ENCODE measurements around the gene USP15. TPM values are rescaled to one million over a fixed set of nuclear protein-coding genes. Genes with fewer than 3 reads are reported as not detected.

USP15 gene
- total RNA-seq, 4 donors from 2014 or later = 71.1 to 335 (median 97.0) TPM

- WGBS, 2 donors (ENCODE audit: low coverage in 1 of 2) = 72 to 78% methylated on average over 3 of the region's 3 CpGs
- in situ Hi-C loops (cut with MboI; ENCODE audit: low pct_ligation_motif_present in 1 of 4, low pct_unique_long_range_greater_than_20kb in 1 of 4, low sequenced_read_pairs in 3 of 4) (loop anchor here in 1 of 4 donors (25.0 kb wide), 1 partner anchor 193 kb away; the partner anchor contains the start of gene MON2), intact Hi-C loops (cut with DNase I; ENCODE audit: low total_unique reads) (no loop called here)
- Histone ChIP-seq H3K27me3 (no peaks in the 10 kb centered on the region), H3K36me3 (no peaks in the 10 kb centered on the region), H3K27ac (no peak overlapping the region), H3K4me1 (peaks cover 13 to 95% (median 37%) of the 10 kb centered on the region in 4 donors), H3K4me3 (no peak overlapping the region), H3K9me3 (no peaks in the 10 kb centered on the region)
- no peak for TF ChIP-seq EP300 (IDR thresholded peaks at IDR 0.05; ENCODE audit: low read depth)
- no peak for TF ChIP-seq POLR2AphosphoS5 (IDR thresholded peaks at IDR 0.05)
- TF ChIP-seq POLR2A (IDR thresholded peaks at IDR 0.05) = no peak
- no peak for TF ChIP-seq CTCF (IDR thresholded peaks at IDR 0.05)
- no peak for DNase-seq
These were observed 8.8 kb downstream of the USP15 start for GRCh38 chr12:62268956-62269355.

GRCh38 chr12:62269464-62270228 lies 9.4 kb downstream of the USP15 start:
- Histone ChIP-seq H3K36me3 (no peaks in the 10 kb centered on the region), H3K9me3 (no peaks in the 10 kb centered on the region), H3K4me3 (no peak overlapping the region), H3K27me3 (no peaks in the 10 kb centered on the region), H3K4me1 (peaks cover 14 to 95% (median 38%) of the 10 kb centered on the region in 4 donors), H3K27ac (no peak overlapping the region)
- in situ Hi-C loops (cut with MboI; ENCODE audit: low pct_ligation_motif_present in 1 of 4, low pct_unique_long_range_greater_than_20kb in 1 of 4, low sequenced_read_pairs in 3 of 4) = loop anchor here in 1 of 4 donors (25.0 kb wide), 1 partner anchor 193 kb away; the partner anchor contains the start of gene MON2
- TF ChIP-seq POLR2AphosphoS5 (IDR thresholded peaks at IDR 0.05) (no peak), CTCF (IDR thresholded peaks at IDR 0.05) (no peak), EP300 (IDR thresholded peaks at IDR 0.05; ENCODE audit: low read depth) (no peak), POLR2A (IDR thresholded peaks at IDR 0.05) (no peak)
- WGBS, 2 donors (ENCODE audit: low coverage in 1 of 2) = 90 to 100% methylated on average over 3 of the region's 3 CpGs
- DNase-seq = no peak
- intact Hi-C loops (cut with DNase I; ENCODE audit: low total_unique reads) = no loop called here

- no peak overlapping the region for H3K27ac ChIP-seq
- TF ChIP-seq POLR2A (IDR thresholded peaks at IDR 0.05) (no peak), POLR2AphosphoS5 (IDR thresholded peaks at IDR 0.05) (no peak), EP300 (IDR thresholded peaks at IDR 0.05; ENCODE audit: low read depth) (no peak), CTCF (IDR thresholded peaks at IDR 0.05) (no peak)
- H3K9me3 ChIP-seq = no peaks in the 10 kb centered on the region
- in situ Hi-C loops (cut with MboI; ENCODE audit: low pct_ligation_motif_present in 1 of 4, low pct_unique_long_range_greater_than_20kb in 1 of 4, low sequenced_read_pairs in 3 of 4) = loop anchor here in 1 of 4 donors (25.0 kb wide), 1 partner anchor 192 kb away; the partner anchor contains the start of gene MON2
- no peak for DNase-seq
- intact Hi-C loops (cut with DNase I; ENCODE audit: low total_unique reads) = no loop called here
- no peaks in the 10 kb centered on the region for H3K27me3 ChIP-seq
- WGBS, 2 donors (ENCODE audit: low coverage in 1 of 2) = 13 to 25% methylated on average over 1 of the region's 1 CpG
- no peak overlapping the region for H3K4me3 ChIP-seq
- H3K4me1 ChIP-seq = peaks cover 17 to 95% (median 45%) of the 10 kb centered on the region in 4 donors
- H3K36me3 ChIP-seq = no peaks in the 10 kb centered on the region
These were observed 10.2 kb downstream of the USP15 start for GRCh38 chr12:62270384-62270783.

GRCh38 chr12:62270872-62271271 lies 10.7 kb downstream of the USP15 start:
- in situ Hi-C loops (cut with MboI; ENCODE audit: low pct_ligation_motif_present in 1 of 4, low pct_unique_long_range_greater_than_20kb in 1 of 4, low sequenced_read_pairs in 3 of 4) (loop anchor here in 1 of 4 donors (25.0 kb wide), 1 partner anchor 191 kb away; the partner anchor contains the start of gene MON2), intact Hi-C loops (cut with DNase I; ENCODE audit: low total_unique reads) (no loop called here)
- peaks cover 17 to 95% (median 48%) of the 10 kb centered on the region in 4 donors for H3K4me1 ChIP-seq
- no peaks in the 10 kb centered on the region for H3K9me3 ChIP-seq
- WGBS, 2 donors (ENCODE audit: low coverage in 1 of 2) = 57 to 82% methylated on average over 4 of the region's 4 CpGs
- no peak overlapping the region for H3K4me3 ChIP-seq
- DNase-seq = no peak
- no peaks in the 10 kb centered on the region for H3K27me3 ChIP-seq
- no peak for TF ChIP-seq CTCF (IDR thresholded peaks at IDR 0.05)
- no peak for TF ChIP-seq POLR2AphosphoS5 (IDR thresholded peaks at IDR 0.05)
- TF ChIP-seq EP300 (IDR thresholded peaks at IDR 0.05; ENCODE audit: low read depth) = no peak
- no peak for TF ChIP-seq POLR2A (IDR thresholded peaks at IDR 0.05)
- no peak overlapping the region for H3K27ac ChIP-seq
- H3K36me3 ChIP-seq = no peaks in the 10 kb centered on the region

Data from transverse colon (tissue), 4 donors.